Activated CD4-positive, alpha-beta T cell treated with anti-CD3 and anti-CD28 coated beads for 4 hours (primary cell): ENCODE measurements around the gene SLC5A2.
"Not testable (repeated sequence)": the region's sequence is repeated elsewhere in the genome, so short reads cannot be mapped to it uniquely, and the experiment has no call there.

Experiments
- DNase-seq, 2 donors: peaks; one replicate each; pipeline ENCODE4 v3.0.0-alpha.2; 2020

SLC5A2 gene

GRCh38 chr16:31483081-31483480, at the start of gene SLC5A2:
Gene SLC5A2 (plus strand): TSS chr16:31483123. CDS start chr16:31483137, 14 bp downstream.
- DNase-seq, result no peak

- DNase-seq, result no peak
Observed at GRCh38 chr16:31435341-31436220, 47.3 kb upstream of the SLC5A2 start.

GRCh38 chr16:31436221-31437045, 46.5 kb upstream of the SLC5A2 start:
- DNase-seq, result no peak

DNA sequence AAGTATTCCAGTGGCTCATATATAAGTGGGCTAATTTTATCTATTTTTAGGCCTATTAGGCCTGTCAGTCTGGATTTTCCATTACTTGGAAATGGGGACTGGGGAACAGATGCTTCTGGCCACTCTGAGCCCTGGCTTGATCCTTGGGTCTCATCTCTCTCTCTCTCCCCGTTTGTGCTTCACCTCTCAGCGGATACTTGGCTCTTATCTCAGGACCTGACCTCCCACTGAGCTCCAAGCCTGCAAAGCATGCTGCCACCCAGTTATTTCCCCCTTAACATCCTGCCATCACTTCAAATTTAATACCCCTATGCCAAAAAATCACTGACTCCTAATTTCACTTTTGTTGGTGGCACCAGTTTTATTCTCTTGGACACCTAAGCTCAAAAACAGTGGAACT, 44.5 kb upstream of the SLC5A2 start:
- no peak for DNase-seq

DNA sequence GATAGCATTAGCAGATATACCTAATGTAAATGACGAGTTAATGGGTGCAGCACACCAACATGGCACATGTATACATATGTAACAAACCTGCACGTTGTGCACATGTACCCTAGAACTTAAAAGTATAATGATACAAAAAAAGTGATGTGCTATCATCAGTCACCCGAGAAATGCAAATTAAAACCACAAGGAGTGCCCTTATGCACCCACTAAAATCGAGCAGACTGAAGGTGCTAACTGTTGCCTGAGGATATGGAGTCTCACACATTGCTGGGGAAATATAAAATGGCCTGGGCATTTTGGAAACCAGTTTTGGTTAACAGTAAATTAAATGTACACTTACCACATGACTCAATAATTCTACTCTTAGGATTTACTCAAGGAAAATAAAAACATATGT, 43.9 kb upstream of the SLC5A2 start:
- not testable (repeated sequence) for DNase-seq

DNA sequence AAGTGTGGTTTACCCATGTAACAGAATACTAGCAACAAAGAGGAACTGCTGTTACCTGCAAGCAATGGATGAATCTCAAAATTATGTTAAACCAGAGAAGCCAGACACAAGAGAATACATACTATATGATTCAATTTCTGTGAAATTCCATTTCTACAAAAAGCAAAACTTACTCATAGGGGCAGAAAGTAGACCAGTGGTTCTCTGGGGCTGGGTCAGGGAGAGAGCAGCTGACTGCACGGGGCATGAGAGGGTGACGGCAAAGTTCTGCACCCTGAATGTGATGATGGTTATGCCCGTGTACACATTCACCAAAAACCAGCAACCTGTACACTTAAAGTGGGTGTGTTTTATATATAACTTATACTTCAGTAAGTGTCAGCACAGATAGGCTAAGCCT, 43.4 kb upstream of the SLC5A2 start:
- DNase-seq, result no peak

GRCh38 chr16:31440516-31441184, 42.3 kb upstream of the SLC5A2 start:
- no peak for DNase-seq

DNA sequence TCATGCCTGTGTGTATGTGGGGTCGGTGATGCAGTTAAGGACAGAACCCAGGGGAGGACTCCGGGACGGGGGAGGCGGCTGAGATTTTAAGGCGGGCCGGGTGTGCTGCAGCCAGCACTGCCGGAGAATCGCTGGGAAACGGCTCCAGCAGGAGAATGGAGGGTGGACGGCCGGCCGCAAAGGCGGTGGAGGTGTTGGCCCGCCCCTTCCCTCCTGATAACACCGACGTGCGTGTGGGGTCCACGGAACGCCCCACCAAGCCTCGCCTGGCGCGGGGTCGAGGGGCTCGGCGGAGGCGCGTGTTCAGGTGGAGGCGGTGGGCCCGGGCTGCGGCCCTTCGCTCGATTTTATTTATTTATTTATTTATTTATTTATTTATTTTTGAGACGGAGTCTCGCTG, 41.0 kb upstream of the SLC5A2 start:
- DNase-seq, result no peak

DNA sequence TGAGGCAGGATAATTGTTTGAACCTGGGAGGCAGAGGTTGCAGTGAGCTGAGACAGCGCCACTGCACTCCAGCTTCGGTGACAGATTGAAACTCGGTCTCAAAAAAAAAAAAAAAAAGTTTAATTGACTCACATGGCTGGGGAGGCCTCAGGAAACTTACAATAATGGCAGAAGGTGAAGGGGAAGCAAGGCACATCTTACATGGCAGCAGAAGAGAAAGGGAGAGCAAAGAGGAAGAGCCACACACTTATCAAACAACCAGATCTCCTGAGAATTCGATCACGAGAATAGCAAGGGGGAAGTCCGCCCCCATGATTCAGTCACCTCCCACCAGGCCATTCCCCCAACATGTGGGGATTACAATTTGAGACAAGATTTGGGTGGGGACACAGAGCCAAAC, 37.0 kb upstream of the SLC5A2 start:
- not testable (repeated sequence) for DNase-seq

- no peak for DNase-seq
Observed at GRCh38 chr16:31451201-31451600, 31.7 kb upstream of the SLC5A2 start.

DNA sequence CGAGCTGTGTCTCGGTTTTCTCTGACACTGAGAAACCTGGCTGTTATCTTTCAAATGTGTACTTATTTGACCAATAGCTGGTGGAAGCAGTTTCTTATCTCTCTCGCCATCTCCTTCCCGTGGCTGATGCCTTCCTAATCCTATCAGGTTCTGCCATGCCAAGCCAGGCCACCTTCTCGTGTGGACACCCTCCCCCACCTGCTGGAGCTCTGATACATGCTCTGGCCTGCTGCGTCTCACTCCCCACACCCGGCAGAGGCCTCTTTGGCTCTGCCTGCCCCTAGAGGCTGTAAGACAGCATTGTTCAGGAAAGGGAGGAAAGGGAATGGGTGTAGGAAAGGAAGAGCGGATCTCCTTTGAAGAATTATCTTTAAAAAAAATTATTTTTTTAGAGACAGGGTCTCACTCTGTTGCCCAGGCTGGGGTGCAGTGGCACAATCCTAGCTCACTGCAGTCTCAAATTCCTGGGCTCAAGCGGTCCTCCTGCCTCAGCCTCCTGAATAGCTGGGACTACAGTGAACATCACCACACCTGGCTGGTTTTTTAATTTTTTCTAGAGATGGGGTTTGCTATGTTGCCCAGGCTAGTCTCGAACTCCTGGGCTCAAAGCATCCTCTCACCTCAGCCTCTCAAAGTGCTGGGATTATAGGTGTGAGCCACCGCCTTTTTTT, 31.1 kb upstream of the SLC5A2 start:
- no peak for DNase-seq

- no peak for DNase-seq
Observed at GRCh38 chr16:31452631-31453106, 30.3 kb upstream of the SLC5A2 start.

GRCh38 chr16:31453255-31454204, 29.4 kb upstream of the SLC5A2 start:
- no peak for DNase-seq

DNA sequence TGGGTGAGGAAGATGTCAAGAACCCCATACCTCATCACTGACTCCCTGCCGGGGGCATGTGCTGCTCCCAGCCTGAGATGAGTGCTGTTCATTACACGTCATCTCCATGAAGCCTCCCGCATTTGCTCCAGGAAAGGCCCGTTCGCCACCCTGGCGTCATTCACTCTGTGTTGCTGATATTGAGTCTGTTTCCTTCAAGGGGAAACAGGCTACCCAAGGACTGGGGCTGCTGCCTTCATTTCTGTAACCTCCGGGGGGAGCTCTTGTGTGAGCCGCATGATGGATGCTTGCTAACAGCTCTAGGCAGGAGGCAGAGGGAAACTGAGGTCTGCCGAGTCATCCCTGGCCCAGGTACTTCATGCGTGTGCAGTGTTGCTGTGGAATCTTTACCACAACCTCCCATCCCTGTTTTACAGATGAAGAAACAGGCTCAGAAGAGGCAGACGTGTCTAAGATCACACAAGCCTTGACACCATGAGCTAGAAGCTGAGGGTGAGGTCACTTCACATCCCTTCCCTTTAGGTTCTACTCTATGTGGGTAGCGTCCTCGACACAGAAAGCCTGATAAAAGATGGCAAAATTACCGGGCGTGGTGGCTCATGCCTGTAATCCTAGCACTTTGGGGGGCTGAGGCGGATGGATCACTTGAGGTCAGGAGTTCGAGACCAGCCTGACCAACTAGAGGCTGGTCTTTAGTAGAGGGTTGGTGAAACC, 27.2 kb upstream of the SLC5A2 start:
- no peak for DNase-seq

- DNase-seq, result no peak
Observed at GRCh38 chr16:31456988-31457360, 25.9 kb upstream of the SLC5A2 start.

GRCh38 chr16:31458073-31458843, 24.7 kb upstream of the SLC5A2 start:
- DNase-seq, result peak; percentile 45 to 52

GRCh38 chr16:31458844-31459686, 23.9 kb upstream of the SLC5A2 start, which contains the start of gene ARMC5:
Gene ARMC5 (plus strand): TSS chr16:31459501. CDS start chr16:31459525, 24 bp downstream.
- peak; percentile 95 to 97 for DNase-seq

- DNase-seq, result peak; percentile 100
Observed at GRCh38 chr16:31459687-31460581, 23.0 kb upstream of the SLC5A2 start.
